Activated CD8-positive, alpha-beta memory T cell treated with anti-CD3 and anti-CD28 coated beads for 1 hour (primary cell): ENCODE results near the gene FCER1G.
"Not testable (repeated sequence)": the region's sequence is repeated elsewhere in the genome, so short reads cannot be mapped to it uniquely, and the experiment has no call there.

Experiments
- DNase-seq, 2 donors: peaks; one replicate each; pipeline ENCODE4 v3.0.0-alpha.2; 2020; ENCODE audit warnings: low read depth in 1 of 2; ENCODE audit errors: extremely low read depth in 1 of 2

Gene FCER1G

DNA sequence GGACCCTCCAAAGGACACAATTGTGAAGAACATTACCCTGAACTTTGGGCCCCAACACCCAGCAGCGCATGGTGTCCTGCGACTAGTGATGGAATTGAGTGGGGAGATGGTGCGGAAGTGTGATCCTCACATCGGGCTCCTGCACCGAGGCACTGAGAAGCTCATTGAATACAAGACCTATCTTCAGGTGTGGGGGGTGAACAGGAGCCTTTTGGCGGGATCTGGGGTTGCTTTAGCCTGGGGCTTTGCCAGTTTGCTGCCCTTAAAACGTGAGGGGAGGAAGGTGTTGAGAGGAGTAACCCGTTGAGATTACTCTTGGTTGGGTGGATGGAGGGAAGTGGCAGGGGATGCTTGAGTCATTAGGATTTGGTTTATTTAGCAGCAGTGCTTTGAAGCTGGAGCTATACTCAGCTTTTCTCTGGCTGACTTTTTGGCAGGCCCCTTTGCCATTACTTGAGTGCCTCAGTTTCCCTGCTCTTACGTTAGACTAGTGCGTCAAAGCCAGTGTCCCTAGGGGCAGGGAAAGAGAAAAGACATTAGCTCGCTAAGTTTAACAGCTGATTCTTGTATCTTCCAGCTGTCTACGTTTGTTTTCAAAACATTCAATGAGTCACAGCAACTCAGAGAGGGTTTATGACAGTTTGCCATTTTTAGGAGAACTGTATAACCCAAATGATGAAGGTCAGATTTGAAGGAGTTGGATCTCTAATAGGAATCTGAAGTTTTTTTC lies 8.5 kb upstream of the FCER1G start:
- DNase-seq = no peak

DNA sequence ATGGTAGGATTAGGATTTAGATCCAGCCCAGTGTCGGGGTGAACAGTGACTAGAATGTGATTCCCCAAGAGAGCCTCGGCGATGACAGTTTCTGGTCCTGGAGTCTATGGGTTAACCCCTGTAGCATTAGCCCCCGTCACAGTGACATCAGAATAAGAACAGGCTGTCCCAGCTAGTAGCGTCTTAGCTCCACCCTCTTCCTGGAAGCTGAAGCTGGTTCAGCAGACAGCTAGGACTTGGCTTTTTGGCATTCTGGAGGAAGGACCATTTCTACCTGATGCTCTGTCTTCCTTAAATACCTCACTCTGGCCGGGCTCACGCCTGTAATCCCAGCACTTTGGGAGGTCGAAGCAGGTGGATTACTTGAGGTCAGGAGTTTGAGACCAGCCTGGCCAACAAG lies 7.9 kb upstream of the FCER1G start:
- no peak for DNase-seq

DNA sequence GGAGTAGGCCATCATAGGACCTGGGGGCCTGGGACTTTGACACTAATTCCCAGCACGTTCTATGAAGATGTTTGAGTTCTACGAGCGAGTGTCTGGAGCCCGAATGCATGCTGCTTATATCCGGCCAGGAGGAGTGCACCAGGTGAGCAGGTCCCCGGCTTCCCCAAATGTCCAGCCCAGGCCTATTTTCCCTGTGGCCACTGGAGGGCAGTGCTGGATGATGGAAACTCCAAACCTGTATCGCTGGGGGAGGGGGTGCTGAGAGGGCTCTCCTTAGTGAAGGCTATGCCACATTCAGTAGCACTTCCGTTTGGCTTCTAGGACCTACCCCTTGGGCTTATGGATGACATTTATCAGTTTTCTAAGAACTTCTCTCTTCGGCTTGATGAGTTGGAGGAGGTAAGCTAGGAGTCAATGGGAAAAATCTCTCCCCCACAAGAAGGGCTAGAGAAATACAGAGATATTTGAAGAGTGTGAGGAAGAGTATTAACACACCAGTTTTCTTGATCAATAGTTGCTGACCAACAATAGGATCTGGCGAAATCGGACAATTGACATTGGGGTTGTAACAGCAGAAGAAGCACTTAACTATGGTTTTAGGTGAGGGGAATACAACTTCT lies 5.2 kb upstream of the FCER1G start:
- DNase-seq = peak; percentile 35 to 54

DNA sequence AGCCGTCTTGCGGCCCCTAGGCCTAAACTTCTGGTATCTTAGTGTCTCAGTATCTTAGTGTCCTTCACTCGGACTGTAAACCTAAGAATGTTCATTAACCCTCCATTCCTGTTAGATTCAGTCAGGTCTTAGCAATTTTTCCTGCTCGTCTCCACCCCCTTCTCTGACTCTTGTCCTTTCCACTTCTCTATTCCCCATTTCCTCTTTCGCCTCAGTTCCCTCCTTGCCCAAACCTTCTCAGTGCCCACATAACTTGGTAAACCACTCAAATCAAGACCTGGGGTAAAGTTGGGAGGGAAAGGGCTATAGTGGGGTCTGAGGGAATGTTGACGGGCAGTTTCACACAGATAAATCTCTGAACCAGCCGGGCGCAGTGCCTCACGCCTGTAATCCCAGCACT lies 726 bp upstream of the FCER1G start:
- DNase-seq = no peak

DNA sequence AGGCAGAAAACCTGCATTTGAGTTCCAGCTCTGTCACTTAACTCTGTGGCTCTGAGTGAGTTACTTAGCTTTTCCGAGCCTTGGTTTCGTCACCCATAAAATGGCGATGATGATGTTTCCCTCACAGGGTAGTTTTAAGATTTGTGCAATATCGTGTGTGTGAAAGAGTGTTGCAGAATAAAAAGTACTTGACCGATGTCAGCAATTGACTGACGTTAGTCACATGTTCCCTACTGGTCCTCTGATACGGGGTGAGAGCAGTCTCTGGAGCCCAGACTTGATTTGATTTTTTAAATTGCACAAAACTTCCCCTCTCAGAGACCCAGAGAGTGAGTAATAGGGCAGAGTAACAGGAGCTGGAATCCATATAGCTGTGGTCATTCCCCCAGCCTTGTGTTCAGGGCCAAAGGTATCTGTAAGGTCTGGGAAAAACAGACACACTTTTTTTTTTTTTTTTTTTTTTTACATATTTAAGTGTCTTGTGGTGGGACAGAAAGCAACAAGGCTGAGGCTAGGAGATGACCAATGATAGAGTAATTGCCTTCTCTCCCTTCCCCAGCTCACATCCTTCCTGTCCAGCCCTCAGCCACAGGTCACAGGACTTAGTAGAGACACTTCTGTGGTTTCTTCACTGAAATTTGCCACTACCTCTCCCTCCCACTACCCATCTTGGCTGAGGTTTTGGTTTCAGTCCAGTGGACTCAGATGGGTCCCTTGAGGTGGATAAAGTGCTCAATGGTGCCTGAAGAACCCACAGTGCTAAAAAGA lies 2.0 kb downstream of the FCER1G start:
- no peak for DNase-seq

DNA sequence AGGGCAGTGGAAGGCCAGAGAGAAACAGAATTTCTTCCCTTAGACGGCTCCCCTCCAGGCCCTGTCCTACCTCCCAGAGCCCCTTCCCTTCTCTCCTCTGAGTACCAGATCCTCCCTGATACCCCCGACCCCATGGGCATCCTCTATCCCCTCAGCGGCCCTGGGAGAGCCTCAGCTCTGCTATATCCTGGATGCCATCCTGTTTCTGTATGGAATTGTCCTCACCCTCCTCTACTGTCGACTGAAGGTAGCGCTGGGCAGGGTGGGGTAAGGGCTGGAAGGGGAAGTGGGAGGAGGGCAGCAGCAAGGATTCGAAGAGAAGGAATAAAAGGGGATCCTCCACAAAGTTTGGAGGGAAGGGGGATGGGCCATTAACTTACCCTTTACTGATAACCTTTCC lies 2.7 kb downstream of the FCER1G start:
- no peak for DNase-seq

DNA sequence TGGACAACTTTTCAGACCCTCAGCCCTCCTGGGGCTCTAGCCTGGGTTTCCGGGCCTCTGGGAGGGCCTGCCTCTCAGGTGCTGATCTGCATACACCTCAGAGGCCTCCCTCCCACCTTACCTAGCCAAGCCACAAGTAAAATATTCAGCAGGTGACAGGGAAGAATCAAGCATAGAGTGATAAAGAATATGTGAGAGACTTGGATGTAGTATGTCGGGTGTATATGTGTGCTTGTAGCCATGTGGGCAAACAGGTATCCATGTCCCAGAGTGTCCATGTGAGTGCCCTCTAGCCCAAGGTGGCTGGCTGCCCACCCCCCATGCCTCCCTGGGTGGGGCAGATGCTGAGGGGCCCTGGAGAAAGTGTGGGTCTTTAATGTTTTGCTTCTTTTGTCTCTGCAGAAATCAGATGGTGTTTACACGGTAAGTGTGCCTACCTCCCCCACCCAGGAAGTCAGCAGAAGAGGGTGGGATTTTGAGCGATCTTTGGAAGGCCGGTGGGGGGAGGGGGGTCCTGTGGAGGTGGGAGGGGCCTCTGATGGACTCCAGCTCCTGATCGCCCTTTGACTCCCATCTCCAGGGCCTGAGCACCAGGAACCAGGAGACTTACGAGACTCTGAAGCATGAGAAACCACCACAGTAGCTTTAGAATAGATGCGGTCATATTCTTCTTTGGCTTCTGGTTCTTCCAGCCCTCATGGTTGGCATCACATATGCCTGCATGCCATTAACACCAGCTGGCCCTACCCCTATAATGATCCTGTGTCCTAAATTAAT lies 3.4 kb downstream of the FCER1G start:
- DNase-seq = no peak

DNA sequence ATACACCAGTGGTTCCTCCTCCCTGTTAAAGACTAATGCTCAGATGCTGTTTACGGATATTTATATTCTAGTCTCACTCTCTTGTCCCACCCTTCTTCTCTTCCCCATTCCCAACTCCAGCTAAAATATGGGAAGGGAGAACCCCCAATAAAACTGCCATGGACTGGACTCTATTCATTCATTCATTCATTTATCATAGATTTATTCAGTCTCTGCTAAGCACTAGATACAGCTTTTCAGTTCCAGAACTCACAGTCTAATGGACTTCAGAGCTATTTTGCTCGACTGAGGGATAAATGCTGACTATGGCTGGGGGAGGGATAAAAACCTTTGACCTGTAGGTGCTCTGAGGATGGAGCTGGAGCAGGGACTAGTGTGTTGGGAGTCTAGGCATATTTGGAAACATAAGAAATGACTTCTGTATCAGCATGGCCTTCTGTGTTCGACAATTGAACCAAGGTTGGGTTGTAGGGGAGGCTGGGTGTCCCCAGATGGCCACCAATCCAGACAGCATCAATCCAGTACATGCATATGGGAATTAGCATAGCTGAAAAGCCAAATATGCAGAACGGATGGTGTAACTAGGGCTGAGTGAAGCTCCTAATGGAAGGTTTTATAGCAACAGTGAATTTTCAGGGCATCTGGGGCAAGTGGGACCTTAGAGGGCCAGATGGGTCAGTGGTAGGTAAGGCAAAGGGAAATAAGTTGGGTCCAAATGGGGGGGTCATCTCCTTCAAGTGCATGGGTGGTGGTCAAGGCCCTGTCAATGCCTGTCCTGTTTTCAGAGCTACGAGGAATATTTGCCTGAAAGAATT lies 4.2 kb downstream of the FCER1G start:
- DNase-seq = no peak

DNA sequence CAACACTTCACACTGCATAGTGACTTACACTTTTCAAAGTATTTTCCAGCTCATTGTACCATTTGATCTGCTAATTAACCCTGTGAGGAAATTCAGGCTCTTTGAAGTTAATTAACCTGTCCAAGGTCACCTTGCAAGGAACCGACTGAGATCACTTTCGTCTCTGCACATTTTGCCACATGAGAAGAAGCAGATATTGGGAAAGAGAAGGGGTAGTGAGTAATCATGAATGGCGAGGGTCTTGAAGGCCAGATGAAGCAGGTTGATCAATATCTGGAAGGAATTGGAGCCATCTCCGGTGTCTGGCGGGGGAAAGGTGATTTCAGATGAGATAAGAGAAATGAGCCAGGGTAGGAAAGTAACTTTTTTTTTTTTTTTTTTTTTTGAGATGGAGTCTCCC lies 4.9 kb downstream of the FCER1G start:
- DNase-seq = no peak

DNA sequence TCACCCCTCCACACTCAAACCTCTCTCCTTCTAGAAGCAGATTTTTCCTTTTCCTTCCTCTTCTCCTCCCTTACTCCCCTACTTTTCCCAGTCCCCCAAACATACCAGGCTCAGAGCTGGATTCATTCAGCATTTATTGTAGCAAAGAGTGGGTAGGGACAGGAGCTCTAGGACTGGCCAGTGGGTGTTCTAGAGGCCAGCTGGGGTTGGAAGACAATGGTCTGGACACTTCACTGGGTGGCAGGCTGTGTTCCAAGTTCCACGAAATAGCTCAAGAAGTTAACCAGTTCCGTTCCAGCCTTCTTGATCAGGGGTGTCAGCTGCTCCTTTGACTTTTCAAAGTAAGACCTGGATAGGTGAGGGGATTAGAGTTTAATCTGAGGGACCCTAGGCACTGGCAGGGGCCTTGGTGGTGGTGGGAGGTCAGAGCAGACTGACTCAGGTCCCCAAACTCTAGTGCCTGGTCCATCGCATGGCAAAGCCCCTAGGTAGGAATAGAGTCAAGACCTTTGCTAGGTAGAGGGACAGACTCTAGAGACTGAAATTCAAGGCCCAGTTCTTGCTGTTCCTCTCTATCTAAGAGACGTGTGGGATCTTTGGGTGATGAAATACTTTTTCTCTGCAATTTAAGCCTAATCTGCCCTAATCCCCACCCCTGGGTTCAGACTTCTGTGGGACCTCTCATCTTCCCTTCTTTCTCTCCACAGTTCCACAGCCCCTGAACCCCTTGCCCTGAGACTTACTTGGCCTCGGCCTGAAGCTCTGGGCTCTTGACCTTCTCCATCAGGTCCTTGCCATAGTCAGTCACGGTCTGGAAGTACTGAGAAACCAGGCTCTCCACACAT lies 7.3 kb downstream of the FCER1G start:
- no peak for DNase-seq

DNA sequence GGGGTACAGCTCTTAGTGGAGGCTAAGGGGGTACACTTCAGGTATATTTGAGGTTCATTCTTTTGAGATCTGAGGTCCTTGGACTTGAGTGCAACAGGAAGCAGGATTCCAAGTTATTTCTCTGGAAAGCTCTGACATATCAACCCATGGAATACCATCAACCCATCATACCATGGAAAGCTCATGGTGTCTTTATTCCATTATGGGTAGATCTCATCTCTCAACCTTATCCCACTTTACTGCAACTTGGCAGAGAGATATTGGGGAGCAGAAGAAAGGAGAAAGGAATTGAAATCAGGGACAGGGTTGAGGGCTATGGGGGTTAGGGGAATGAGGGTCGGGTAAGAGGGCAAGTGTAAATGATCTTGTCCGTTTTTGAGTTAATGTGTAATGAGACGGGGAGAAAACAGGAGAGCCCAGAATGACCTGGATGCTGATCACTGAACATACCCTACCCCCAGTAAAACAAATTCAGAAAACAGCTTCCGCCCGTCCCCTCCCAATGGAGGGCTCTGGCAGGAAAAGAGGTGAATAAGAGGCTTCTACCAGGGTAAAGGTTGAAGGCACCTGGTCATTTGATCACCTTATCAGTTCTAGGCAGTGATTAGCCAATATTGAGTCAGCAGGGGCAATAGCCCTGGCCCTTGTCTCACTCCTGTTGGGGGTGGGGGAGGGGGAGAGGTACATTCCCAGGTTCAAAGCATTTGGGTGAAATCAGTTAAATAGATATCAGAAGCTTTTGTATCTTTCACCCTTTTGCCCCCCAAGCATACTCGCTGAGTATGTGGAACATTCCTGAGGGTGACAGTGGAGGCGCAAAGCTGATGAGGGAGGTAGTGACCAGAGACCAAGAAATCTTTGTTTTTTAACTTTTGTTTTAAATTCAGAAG lies 9.0 kb downstream of the FCER1G start:
- DNase-seq = no peak

DNA sequence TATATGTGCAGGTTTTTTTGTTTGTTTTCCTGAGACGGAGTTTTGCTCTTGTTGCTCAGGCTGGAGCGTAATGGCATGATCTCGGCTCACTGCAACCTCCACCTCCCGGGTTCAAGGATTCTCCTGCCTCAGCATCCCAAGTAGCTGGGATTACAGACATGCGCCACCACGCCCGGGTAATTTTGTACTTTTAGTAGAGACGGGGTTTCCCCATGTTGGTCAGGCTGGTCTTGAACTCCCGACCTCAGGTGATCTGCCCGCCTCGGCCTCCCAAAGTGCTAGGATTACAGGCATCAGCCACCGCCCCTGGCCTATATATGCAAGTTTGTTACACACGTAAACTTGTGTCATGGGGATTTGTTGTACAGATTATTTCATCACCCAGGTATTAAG lies 9.6 kb downstream of the FCER1G start:
- not testable (repeated sequence) for DNase-seq

DNA sequence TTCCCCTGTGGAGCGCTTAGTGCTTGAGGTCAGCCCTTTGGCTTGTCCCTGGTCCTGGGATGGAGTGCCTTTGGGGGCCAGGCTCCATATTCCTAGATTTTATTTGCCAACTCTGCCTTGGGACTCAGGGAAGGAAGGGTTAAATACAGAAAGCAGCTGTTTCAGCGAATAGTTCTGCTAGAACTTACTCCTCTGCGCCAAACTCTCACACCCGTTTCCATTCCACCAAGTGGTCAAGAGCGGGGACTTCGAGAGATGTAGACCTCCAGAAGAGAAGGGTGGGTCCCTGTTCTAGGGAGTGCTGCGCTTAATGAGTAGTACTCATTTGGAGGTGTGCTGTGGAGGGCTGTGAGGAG lies 10.1 kb downstream of the FCER1G start:
- no peak for DNase-seq

DNA sequence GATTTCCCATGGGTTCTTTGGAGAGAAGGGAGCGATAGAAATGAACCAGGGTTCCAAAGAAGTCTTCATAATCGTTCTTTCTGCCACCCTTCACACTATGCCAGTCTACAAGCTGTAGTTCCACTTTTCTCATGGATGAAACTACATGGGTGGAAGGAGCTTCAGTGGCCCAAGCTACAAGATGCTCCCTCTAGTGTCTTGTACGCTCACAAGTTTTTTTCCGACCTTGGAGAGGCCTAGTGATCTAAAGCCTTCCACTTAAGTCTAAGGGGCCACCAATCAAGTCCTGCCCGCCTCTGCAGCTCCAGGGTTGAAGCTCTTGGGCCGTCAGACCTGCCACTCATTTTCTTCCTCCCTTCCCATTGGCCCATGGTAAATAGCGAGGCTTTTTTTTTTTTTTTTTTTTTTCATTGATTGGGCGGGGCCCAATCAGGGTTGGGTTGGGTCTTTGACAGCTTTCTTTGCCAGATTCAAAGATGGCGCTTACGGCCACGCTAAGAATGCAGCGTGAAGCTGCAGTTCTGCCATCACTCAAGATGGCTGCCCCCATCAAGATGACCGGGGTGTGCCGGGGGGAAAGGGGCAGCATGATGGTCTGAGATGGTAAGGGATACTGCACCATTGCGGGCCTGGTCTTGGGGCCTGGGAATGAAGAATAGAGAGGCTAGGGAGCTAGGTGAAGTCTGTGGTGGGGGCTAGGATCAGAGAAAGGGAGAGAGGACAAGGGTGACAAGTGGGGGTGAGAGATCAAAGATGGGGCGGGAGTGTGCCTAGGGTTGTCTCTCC lies 10.6 kb downstream of the FCER1G start, which contains the start of gene TOMM40L:
TSS of gene TOMM40L (plus strand) at position 527 of the 786 bp plus-strand sequence. CDS start 430 bp downstream, outside the sequence.
- DNase-seq = peak; percentile 69 to 72

DNA sequence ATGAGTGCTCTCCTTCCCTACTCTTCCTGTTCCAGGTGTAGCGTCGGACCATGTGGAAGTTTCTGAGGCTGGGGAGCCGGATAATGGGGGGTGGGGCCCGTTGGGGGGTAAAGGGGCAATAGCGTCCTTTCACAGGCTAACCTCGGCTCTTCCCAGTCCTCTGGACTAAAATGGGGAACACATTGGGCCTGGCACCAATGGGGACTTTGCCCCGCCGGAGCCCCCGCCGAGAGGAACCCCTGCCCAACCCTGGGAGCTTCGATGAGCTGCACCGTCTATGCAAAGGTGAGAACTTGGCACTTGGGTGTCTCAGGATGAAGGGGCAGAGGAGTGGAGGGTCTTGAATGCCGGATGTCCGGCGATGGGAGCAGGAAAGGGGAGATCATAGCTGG lies 11.2 kb downstream of the FCER1G start:
- DNase-seq = no peak

DNA sequence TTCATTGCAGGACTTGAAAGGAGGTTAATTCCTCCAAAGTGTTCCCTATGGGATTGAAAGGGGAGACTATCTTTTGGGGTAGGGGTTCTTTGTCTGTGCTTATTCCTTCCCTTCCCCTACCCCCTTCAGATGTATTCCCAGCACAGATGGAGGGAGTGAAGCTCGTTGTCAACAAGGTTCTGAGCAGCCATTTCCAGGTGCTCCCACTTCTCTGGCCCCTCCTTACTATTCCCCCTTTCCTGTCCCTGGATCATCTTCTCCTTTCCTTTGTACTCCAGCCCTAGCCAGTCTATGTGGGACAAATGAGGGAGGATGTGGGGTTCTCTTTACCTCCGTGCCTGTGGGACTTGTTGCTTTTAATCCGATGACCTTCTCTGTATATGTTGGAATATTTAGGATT lies 11.7 kb downstream of the FCER1G start:
- no peak for DNase-seq

DNA sequence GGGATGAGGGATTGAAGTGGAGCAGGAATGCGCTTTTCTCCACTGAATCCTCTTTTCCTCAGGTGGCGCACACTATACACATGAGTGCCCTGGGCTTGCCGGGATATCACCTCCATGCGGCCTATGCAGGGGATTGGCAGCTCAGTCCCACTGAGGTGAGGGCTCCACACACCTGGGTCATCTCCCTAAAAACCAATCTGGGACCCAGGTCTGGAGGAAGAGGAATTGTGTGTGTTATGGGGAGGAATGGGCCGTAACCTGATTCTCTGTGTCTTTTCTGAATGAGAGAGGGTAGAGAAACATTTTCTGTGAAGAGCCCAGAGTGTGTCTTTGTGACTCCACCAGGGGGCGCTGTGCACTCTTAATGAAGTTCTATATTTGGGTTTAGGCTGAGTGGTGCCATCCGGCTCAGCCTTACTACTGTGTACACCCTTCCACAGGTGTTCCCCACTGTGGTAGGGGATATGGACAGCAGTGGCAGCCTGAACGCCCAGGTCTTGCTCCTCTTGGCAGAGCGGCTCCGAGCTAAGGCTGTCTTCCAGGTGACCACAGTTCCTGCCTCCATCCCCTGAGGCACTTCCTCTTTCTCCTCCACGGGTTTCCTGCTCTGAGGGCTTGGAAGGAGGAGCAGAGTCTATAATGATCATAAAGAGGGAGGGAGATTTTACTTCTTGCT lies 12.2 kb downstream of the FCER1G start:
- peak; percentile 84 for DNase-seq
